HepG2 (cell line): ENCODE results near the gene NKX1-1. TPM values are rescaled to one million over a fixed set of nuclear protein-coding genes. Genes with fewer than 3 reads are reported as not detected.

Experiments used
- MBNL3 ChIP-seq: fragments of 250-450 bp; sonication (Bioruptor Pico); conservative IDR thresholded peaks from 2 replicates; pipeline ENCODE4 v1.8.0; 2022; ENCODE audit warnings: mild to moderate bottlenecking, inconsistent platforms
- MYPOP ChIP-seq: sonication (generic); formaldehyde crosslinking; IDR thresholded peaks from 2 replicates; pipeline ENCODE4 v1.8.1; 2023; ENCODE audit warnings: mild to moderate bottlenecking, moderate library complexity, missing genetic modification reagents
- STAT5B ChIP-seq: sonication (generic); formaldehyde crosslinking; IDR thresholded peaks from 2 replicates; pipeline ENCODE4 v1.4.0; 2020; ENCODE audit warnings: missing genetic modification reagents
- TP53 ChIP-seq: sonication (generic); formaldehyde crosslinking; conservative IDR thresholded peaks from 2 replicates; pipeline ENCODE4 v1.4.0; 2020; ENCODE audit warnings: missing genetic modification reagents
- ZNF530 ChIP-seq: sonication (generic); formaldehyde crosslinking; IDR thresholded peaks from 2 replicates; pipeline ENCODE4 v1.5.0; 2020; ENCODE audit warnings: low read depth, mild to moderate bottlenecking, missing genetic modification reagents
- ZNF629 ChIP-seq: sonication (generic); formaldehyde crosslinking; conservative IDR thresholded peaks from 2 replicates; pipeline ENCODE4 v1.5.0; 2020; ENCODE audit warnings: missing genetic modification reagents
- ZNF720 ChIP-seq: sonication (generic); formaldehyde crosslinking; IDR thresholded peaks from 2 replicates; pipeline ENCODE4 v1.4.0; 2020; ENCODE audit warnings: missing genetic modification reagents
- ZNF770 ChIP-seq: sonication (generic); formaldehyde crosslinking; IDR thresholded peaks from 2 replicates; pipeline ENCODE4 v1.5.0; 2020; ENCODE audit warnings: mild to moderate bottlenecking, missing genetic modification reagents
- polyA plus RNA-seq, 8 experiments: library from polyadenylated mRNA; depleted of rRNA in 3 of 8; stranded (reverse) in 7 of 8; unstranded in 1 of 8; fragments of >200 nt; fragmentation: Illumina TruSeq in 4 of 8; extraction: Trizol in 4 of 8; gene quantifications; 2 replicates each; pipeline versions ENCODE4 v1.2.1 to v1.2.3, GENCODE V29; 2011 to 2016; ENCODE audit warnings: low read depth in 4 of 8, missing spikeins in 1 of 8, mixed read lengths in 1 of 8; ENCODE audit not compliant: insufficient read depth in 1 of 8
- total RNA-seq, 5 experiments: library from RNA; depleted of rRNA; stranded (reverse); fragments of >200 nt; fragmentation: Illumina TruSeq; extraction: Trizol; gene quantifications; 2 replicates each; pipeline ENCODE4 v1.2.3, GENCODE V29; 2016; ENCODE audit warnings: low read depth in 1 of 5
- TF ChIP-seq, protein P1 (sequence below): sonication (generic); formaldehyde crosslinking; IDR thresholded peaks from 2 replicates; pipeline ENCODE4 v1.9.0; 2021; ENCODE audit warnings: mild to moderate bottlenecking, missing genetic modification reagents
- TF ChIP-seq, protein P2 (sequence below): sonication (generic); formaldehyde crosslinking; IDR thresholded peaks from 2 replicates; pipeline ENCODE4 v1.4.0; 2020; ENCODE audit warnings: missing genetic modification reagents
- TF ChIP-seq, protein P3 (sequence below): sonication (generic); formaldehyde crosslinking; IDR thresholded peaks from 2 replicates; pipeline ENCODE4 v1.4.0; 2020; ENCODE audit warnings: missing genetic modification reagents, low read depth, mild to moderate bottlenecking, borderline replicate concordance

NKX1-1 gene
- total and polyA plus RNA-seq, 2 of the 13 experiments (the other 11 are each of a cell fraction or from before 2014, with no cell fraction given) = not detected

GRCh38 chr4:1360423-1361283, 45.6 kb downstream of the NKX1-1 start (continued):
- TF ChIP-seq, protein P1, sequence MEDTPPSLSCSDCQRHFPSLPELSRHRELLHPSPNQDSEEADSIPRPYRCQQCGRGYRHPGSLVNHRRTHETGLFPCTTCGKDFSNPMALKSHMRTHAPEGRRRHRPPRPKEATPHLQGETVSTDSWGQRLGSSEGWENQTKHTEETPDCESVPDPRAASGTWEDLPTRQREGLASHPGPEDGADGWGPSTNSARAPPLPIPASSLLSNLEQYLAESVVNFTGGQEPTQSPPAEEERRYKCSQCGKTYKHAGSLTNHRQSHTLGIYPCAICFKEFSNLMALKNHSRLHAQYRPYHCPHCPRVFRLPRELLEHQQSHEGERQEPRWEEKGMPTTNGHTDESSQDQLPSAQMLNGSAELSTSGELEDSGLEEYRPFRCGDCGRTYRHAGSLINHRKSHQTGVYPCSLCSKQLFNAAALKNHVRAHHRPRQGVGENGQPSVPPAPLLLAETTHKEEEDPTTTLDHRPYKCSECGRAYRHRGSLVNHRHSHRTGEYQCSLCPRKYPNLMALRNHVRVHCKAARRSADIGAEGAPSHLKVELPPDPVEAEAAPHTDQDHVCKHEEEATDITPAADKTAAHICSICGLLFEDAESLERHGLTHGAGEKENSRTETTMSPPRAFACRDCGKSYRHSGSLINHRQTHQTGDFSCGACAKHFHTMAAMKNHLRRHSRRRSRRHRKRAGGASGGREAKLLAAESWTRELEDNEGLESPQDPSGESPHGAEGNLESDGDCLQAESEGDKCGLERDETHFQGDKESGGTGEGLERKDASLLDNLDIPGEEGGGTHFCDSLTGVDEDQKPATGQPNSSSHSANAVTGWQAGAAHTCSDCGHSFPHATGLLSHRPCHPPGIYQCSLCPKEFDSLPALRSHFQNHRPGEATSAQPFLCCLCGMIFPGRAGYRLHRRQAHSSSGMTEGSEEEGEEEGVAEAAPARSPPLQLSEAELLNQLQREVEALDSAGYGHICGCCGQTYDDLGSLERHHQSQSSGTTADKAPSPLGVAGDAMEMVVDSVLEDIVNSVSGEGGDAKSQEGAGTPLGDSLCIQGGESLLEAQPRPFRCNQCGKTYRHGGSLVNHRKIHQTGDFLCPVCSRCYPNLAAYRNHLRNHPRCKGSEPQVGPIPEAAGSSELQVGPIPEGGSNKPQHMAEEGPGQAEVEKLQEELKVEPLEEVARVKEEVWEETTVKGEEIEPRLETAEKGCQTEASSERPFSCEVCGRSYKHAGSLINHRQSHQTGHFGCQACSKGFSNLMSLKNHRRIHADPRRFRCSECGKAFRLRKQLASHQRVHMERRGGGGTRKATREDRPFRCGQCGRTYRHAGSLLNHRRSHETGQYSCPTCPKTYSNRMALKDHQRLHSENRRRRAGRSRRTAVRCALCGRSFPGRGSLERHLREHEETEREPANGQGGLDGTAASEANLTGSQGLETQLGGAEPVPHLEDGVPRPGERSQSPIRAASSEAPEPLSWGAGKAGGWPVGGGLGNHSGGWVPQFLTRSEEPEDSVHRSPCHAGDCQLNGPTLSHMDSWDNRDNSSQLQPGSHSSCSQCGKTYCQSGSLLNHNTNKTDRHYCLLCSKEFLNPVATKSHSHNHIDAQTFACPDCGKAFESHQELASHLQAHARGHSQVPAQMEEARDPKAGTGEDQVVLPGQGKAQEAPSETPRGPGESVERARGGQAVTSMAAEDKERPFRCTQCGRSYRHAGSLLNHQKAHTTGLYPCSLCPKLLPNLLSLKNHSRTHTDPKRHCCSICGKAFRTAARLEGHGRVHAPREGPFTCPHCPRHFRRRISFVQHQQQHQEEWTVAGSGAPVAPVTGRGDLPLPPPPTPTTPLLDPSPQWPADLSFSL (CRISPR knock-in tag) = no peak
- TF ChIP-seq MYPOP (CRISPR knock-in tag) (no peak), TP53 (no peak), ZNF629 (CRISPR knock-in tag) (peak; percentile 93), ZNF530 (no peak), MBNL3 (no peak), STAT5B (CRISPR knock-in tag) (no peak), ZNF720 (CRISPR knock-in tag) (no peak), ZNF770 (CRISPR knock-in tag) (no peak)
- TF ChIP-seq, protein P2, sequence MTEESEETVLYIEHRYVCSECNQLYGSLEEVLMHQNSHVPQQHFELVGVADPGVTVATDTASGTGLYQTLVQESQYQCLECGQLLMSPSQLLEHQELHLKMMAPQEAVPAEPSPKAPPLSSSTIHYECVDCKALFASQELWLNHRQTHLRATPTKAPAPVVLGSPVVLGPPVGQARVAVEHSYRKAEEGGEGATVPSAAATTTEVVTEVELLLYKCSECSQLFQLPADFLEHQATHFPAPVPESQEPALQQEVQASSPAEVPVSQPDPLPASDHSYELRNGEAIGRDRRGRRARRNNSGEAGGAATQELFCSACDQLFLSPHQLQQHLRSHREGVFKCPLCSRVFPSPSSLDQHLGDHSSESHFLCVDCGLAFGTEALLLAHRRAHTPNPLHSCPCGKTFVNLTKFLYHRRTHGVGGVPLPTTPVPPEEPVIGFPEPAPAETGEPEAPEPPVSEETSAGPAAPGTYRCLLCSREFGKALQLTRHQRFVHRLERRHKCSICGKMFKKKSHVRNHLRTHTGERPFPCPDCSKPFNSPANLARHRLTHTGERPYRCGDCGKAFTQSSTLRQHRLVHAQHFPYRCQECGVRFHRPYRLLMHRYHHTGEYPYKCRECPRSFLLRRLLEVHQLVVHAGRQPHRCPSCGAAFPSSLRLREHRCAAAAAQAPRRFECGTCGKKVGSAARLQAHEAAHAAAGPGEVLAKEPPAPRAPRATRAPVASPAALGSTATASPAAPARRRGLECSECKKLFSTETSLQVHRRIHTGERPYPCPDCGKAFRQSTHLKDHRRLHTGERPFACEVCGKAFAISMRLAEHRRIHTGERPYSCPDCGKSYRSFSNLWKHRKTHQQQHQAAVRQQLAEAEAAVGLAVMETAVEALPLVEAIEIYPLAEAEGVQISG (CRISPR knock-in tag) = no peak
- TF ChIP-seq, protein P3, sequence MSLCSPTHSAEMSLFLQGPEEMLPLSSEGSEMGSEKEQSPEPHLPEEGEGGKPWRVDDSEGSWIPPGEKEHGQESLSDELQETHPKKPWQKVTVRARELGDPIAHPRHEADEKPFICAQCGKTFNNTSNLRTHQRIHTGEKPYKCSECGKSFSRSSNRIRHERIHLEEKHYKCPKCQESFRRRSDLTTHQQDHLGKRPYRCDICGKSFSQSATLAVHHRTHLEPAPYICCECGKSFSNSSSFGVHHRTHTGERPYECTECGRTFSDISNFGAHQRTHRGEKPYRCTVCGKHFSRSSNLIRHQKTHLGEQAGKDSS = no peak
